Cerebellar nuclear complex (tissue), 1 donor: ENCODE data around the gene ATF7.
"Not testable (repeated sequence)": the region's sequence is repeated elsewhere in the genome, so short reads cannot be mapped to it uniquely, and the experiment has no call there.

Experiments used
- DNase-seq, 2 experiments: peaks; one replicate each; lab custom pipeline; 2025; lab: John Stamatoyannopoulos, UW

ATF7 gene

DNA sequence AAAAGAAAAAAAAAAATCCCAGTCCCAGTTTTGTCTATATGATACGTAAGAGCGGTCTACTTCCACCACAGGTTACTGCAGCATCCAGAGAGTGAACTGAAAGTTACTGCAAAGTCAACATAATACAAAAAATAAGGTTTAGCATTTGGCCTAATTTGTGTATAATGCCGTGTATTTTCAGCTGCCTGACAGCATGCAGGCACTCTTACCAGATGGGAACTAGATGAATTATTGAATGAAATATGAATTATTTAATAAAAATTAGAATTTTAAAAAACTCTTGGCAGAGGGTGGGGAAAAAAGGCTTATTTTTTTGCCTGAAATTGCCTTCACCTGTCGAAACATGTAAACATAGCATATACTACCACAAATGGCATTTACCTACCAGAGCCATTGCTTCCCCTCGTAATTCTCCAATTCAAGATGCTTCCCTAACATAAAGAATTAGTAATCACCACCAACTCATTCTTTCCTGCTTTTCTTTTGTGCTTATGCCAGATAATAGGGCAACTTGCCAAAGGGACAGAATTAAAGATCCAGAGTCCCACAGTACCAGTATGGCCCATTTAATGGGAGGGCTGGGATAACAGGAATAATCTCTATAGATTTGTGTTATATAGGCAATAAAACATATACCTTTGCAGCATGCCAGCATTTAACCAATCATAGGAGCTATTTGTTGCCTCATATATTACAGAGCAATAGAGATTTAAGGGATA is 31.1 kb downstream of the ATF7 start:
- DNase-seq, result peak in 1 of 2 experiments; percentile 24

DNA sequence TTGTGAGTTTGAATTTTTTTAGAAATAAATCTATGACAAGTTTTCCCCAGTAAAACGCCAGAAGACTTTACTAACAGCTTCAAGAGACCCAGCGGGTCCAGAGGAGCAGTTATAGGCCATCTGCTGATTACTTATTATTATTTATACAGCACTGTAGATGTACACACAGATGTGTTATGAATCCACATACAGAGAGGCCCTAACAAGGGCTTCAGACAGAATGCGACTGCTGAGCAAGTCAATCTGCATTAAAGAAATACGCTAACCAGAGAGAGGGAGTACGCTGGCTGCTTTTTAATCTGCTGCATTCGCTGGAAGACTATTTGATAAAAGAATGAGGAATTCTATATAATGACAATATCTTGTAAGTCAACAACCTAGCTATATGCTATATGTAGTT is 32.5 kb downstream of the ATF7 start:
- DNase-seq, result no peak

- no peak for DNase-seq
Measured at GRCh38 chr12:53593031-53593430, 33.2 kb downstream of the ATF7 start.

- DNase-seq, result no peak
Measured at GRCh38 chr12:53592426-53592825, 33.8 kb downstream of the ATF7 start.

- peak in 1 of 2 experiments; percentile 67 for DNase-seq
Measured at GRCh38 chr12:53591301-53592206, 34.6 kb downstream of the ATF7 start.

DNA sequence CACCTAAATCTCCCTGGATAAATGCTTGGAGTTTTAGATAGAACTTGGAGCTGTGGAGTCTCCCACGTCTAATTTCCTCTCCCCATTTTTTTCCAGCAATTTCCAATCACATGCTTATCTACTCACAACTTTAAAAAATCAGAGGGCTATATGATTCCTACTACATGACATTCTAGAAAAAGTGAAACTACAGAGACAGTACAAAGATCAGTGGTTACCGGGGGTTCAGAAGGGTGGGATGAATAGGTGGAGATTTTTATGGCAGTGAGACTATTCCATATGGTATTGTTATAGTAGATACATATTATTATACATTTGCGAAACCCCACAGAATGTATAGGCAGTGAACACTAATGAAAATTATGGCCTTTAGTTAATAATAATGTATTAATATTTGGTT is 35.5 kb downstream of the ATF7 start:
- no peak for DNase-seq

- DNase-seq, result no peak
Measured at GRCh38 chr12:53589915-53590314, 36.3 kb downstream of the ATF7 start.

GRCh38 chr12:53589423-53589822 is 36.8 kb downstream of the ATF7 start:
- DNase-seq, result no peak

GRCh38 chr12:53588123-53588522 is 38.1 kb downstream of the ATF7 start:
- DNase-seq, result no peak

- DNase-seq, result no peak
Measured at GRCh38 chr12:53586745-53587144, 39.4 kb downstream of the ATF7 start.

- no peak for DNase-seq
Measured at GRCh38 chr12:53585448-53586125, 40.6 kb downstream of the ATF7 start.

DNA sequence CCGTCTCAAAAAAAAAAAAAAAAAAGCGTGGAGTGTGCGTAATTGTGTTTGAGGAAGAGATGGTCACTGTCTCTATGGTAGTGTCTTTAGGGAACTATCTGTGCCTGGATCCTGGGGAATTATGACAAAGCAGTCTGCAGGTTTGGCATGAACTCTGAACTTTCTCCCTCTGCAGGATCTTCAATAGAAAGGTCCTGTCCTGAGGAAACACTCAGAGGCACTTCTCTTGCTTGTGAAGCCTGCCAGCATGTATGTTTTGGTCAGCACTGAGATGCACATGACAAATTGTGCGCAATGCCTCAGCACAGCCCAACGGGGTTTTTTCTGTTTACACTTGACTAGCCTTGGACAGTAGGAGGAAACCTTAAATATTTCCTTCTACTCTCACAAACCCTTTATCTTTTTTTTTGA is 46.6 kb downstream of the ATF7 start:
- DNase-seq, result no peak

DNA sequence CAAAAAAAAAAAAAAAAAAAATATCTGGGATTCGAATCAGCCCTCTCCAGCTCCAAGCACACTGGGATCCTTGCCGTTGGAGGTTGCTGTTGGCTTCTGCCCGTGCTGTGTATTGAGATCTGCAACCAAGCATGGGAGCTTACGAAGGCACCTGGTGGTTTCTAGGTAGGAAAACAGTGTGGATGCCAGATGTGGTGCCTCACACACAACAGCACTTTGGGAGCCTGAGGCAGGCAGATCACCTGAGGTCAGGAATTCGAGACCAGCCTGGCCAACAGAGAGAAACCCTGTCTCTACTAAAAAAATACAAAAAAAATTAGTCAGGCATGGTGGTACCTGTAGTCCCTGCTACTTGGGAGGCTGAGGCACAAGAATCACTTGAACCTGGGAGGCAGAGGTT is 47.4 kb downstream of the ATF7 start:
- DNase-seq, result no peak

GRCh38 chr12:53577941-53578352 is 48.2 kb downstream of the ATF7 start:
- DNase-seq, result no peak

GRCh38 chr12:53575502-53576249 is 50.5 kb downstream of the ATF7 start:
- DNase-seq, result no peak

DNA sequence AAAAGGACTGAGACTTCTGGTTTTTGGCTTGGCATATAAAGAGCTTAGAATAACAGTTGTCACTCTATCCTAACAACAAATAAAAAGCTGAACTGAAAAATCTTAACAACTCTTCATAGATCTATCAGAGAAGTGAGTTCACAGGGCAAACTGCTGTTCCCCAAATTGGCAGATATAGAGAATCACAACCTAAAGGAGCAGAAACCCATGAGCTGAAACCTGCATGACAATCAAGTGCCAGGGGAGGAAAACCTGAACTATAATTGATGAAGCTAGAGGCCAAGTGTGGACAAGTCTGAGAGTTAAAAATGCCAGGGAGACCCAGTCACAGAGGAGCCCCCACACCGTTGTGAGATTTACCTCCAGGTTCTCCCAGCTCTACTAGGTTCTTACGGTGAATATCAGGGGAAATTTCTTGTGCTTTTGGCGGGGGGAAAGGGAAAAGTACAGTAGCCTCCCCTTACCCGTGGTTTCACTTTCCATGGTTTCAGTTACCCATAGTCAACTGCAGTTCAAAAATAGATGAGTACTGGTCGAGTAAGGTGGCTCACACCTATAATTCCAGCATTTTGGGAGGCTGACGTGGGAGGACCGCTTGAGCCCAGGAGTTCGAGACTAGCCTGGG is 53.9 kb downstream of the ATF7 start:
- no peak for DNase-seq

- no peak for DNase-seq
Measured at GRCh38 chr12:53571295-53571694, 54.9 kb downstream of the ATF7 start.

DNA sequence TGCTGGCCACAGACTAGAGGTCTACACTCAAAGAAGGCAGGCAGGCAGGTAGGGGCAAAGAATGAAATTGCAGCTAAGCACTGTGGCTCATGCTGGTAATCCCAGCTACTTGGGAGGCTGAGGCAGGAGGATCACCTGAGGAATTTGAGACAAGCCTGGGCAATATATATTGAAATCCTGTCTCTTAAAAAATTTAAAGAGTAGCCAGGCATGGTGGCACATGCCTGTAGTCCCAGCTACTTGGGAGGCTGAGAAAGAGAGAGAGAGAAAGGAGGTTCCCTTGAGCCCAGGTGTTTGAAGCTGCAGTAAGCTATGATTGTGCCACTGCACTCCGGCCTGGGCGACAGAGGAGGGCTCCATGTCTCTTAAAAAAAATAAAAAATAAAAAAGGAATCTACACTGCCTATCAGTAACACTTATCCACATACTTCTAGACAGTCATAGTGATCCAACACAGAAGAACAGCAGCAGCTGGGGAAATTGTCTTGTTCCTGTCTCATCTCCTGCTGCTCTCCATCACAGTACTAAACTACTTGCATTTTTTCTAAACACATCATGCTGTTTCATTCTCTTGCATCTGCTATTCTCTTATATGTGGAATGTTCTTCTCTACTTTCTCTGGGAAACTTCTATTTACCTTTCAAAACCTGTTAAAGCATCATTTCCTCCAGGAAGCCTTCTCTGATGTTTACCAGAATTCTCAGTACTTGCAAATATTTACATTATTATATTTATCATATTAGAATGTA is 57.2 kb downstream of the ATF7 start:
- no peak for DNase-seq

- DNase-seq, result no peak
Measured at GRCh38 chr12:53567961-53568808, 58.0 kb downstream of the ATF7 start.

DNA sequence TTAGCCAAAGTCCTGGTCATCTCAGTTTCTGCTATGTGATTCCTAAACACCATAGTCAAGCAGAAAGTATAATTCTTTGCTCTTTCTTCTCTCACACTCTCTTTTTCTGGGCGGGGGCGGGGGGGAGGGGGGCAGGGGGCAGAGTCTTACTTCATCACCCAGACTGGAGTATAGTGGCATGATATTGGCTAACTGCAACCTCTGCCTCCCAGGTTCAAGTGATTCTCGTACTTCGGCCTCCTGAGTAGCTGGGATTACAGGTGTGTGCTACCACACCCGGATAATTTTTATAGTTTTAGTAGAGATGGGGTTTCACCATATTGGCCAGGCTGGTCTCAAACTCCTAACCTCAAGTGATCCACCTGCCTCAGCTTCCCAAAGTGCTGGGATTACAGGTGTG is 60.8 kb downstream of the ATF7 start:
- DNase-seq, result not testable (repeated sequence)
